ENCODE measurements around the gene TP53BP2.
"Not testable (repeated sequence)": the region's sequence is repeated elsewhere in the genome, so short reads cannot be mapped to it uniquely, and the experiment has no call there.

TP53BP2 gene

GRCh38 chr1:223758734-223759133 lies 87.0 kb downstream of the TP53BP2 start:
- DNase-seq: no peak

- no peak for DNase-seq
These were observed 88.7 kb downstream of the TP53BP2 start for GRCh38 chr1:223756806-223757700.

- DNase-seq: no peak
These were observed 89.6 kb downstream of the TP53BP2 start for GRCh38 chr1:223755992-223756775.

GRCh38 chr1:223755432-223755792 lies 90.3 kb downstream of the TP53BP2 start:
- DNase-seq: no peak

- DNase-seq: no peak
These were observed 90.9 kb downstream of the TP53BP2 start for GRCh38 chr1:223754681-223755431.

GRCh38 chr1:223752721-223753515 lies 92.8 kb downstream of the TP53BP2 start:
- no peak for DNase-seq

GRCh38 chr1:223751696-223752095 lies 94.1 kb downstream of the TP53BP2 start:
- peak; percentile 39 for DNase-seq

GRCh38 chr1:223750730-223751570 lies 94.8 kb downstream of the TP53BP2 start:
- DNase-seq: no peak

GRCh38 chr1:223748773-223749733 lies 96.7 kb downstream of the TP53BP2 start:
- peak; percentile 75 for DNase-seq

GRCh38 chr1:223748405-223748772 lies 97.4 kb downstream of the TP53BP2 start:
- DNase-seq: no peak

- DNase-seq: no peak
These were observed 97.9 kb downstream of the TP53BP2 start for GRCh38 chr1:223747838-223748335.

GRCh38 chr1:223745731-223746130 lies 100.0 kb downstream of the TP53BP2 start:
- DNase-seq: no peak

GRCh38 chr1:223742856-223743517 lies 102.8 kb downstream of the TP53BP2 start:
- DNase-seq: no peak

GRCh38 chr1:223741861-223742260 lies 103.9 kb downstream of the TP53BP2 start:
- DNase-seq: no peak

GRCh38 chr1:223740038-223740736 lies 105.6 kb downstream of the TP53BP2 start:
- not testable (repeated sequence) for DNase-seq

- DNase-seq: peak; percentile 79
These were observed 106.2 kb downstream of the TP53BP2 start for GRCh38 chr1:223739366-223740037.

GRCh38 chr1:223738465-223739365 lies 107.0 kb downstream of the TP53BP2 start:
- DNase-seq: peak; percentile 35

All from right hindlimb (tissue), 1 donor.